ENCODE measurements around the gene GPNMB.
A peak's percentile ranks its signal among the peaks of the same experiment; 100 is the strongest.

GPNMB gene

GRCh38 chr7:23232966-23233365 is 13.6 kb upstream of the GPNMB start:
- no peak for DNase-seq

GRCh38 chr7:23234569-23235296 is 11.8 kb upstream of the GPNMB start:
- no peak for DNase-seq

DNA sequence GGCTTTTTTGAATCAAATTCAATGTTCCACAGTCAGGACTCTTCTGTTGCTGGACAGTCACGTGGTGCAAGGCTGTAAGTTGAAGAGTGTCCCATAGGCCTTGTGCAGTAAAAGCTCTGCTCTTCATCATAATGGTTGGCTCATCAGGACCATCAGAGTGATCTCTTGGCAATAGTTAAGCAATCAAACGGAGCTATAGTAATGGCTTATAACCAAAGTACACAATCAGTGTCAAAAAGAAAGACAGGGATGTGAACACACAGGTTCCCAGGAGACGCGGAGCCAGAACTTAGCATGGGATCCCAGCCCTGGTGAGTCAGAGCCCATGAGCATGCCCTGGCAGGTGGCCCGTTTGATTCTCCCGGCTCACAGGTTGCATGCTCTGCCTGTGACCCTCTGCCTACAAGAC is 10.8 kb upstream of the GPNMB start:
- DNase-seq: no peak

- no peak for DNase-seq
Observed at GRCh38 chr7:23237000-23237399, 9.6 kb upstream of the GPNMB start.

DNA sequence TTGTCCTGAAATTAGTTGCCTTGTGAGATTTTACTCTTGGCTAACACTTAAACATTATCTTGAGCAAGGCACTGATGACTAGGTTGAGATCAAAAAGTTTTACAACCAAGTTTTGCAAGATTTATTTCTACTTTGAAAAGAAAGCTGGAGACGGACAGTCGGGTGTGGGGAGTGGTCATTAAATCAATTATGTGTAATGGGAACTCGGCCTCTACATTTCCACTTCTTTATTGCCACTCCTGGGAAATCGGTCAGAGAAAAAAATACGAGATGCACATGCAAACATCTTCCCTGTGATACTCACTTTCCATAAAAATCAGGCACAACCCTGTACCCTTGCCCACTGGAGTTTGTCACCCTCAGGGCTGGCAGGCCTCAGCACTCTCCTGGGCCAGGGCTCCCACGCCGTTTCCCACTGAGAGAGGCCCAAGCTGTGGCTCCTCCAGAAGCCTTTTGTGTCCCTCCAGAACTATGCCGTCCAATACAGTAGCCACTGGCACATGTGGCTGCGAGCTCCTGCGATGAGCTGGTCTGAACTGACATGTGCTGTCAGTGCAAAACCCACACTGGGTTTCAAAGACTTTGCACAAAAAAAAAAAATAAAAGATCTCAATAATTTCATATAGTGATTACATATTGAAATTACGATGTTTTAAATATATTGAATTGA is 7.5 kb upstream of the GPNMB start:
- DNase-seq: no peak

GRCh38 chr7:23239698-23240097 is 6.9 kb upstream of the GPNMB start:
- no peak for DNase-seq

DNA sequence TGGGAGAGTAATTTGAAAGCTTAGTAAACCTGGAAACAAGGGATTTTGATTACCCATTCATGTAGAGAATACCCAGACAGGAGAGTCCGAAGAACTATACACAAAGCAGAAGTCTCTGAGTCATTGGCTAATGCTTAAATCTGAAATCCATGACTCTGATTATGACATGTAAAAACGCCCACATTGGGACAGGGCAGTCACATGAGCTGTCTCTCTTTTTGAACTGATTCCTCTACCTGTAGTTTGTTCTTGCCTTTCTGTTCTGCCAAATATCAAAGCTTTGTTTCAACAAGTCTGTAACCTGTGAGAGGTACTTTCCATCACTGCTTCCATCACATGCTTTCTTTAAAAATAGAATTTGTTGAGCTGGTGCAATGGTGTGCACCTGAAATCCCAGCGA is 4.3 kb upstream of the GPNMB start:
- no peak for DNase-seq

GRCh38 chr7:23242935-23243334 is 3.6 kb upstream of the GPNMB start:
- no peak for DNase-seq

- no peak for DNase-seq
Observed at GRCh38 chr7:23247046-23247602, 549 bp downstream of the GPNMB start.

GRCh38 chr7:23247603-23248335 is 1.2 kb downstream of the GPNMB start:
- no peak for DNase-seq

- DNase-seq: no peak
Observed at GRCh38 chr7:23249486-23249885, 2.9 kb downstream of the GPNMB start.

- DNase-seq: no peak
Observed at GRCh38 chr7:23254051-23254681, 7.6 kb downstream of the GPNMB start.

- no peak for DNase-seq
Observed at GRCh38 chr7:23256731-23257130, 10.2 kb downstream of the GPNMB start.

GRCh38 chr7:23260371-23260770 is 13.8 kb downstream of the GPNMB start:
- DNase-seq: no peak

DNA sequence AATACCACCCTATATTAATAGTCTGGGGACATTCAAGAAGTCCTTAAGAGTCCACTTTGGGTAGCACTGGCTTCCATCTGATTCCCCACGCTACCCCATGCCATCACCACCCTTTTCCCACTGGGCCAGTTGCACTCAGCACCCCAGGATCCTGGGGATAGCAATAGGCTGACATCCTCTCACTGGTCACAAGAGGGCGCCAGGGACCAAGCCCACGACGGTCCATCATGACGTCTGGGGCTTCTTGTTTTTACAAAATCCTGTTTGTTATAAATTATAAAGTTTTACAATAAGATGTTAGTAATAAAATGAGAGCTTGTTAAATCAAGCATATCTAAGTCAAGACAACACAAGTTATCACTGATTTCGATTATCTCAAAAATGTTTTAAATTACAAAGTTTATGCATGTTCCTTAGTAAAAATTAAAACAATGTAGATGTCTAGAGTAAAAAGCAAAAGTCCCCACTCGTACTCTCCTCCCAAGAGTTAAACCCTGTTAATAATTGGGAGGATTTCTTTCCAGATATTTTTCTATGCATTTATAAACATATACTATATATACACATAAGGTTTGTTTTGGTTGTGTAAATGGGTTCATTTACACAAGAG is 15.4 kb downstream of the GPNMB start:
- peak; percentile 75 to 80 for DNase-seq

GRCh38 chr7:23264916-23265458 is 18.4 kb downstream of the GPNMB start:
- no peak for DNase-seq

GRCh38 chr7:23266918-23267317 is 20.3 kb downstream of the GPNMB start:
- DNase-seq: no peak

DNA sequence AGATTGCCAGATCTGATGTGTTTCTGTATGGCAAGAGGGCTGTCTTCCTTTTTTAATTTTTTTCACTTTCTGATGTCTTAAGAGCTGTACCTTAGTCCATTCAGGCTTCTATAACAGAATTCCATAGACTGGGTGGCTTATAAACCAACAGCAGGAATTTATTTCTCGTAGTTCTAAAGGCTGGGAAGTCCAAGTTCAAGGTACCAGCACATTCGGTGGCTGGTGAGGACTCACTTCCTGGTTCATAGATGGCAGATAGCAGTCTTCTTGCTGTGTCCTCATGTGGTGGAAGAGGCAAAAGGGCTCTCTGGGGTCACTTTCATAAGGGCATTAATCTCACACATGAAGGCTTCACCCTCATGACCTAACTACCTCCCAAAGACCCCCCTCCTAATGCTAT is 20.8 kb downstream of the GPNMB start:
- no peak for DNase-seq

DNA sequence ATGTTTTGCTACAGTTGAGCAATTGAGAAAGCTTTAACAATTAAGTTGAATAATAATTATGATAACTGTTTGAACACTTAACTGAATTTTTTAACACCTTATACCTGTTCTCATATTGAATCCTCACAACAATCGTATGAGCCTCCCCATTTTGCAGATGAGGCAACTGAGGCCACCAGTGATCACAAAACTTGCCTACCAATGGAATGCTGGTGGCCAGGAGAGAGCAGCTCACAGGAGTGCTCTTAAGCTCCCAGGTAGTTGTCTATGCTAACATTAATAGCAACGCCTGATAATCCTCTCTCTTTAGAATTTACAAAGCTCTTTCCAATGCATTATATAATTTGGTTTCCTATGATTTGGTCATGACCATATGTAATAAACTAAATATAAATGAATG is 21.6 kb downstream of the GPNMB start:
- DNase-seq: no peak

DNA sequence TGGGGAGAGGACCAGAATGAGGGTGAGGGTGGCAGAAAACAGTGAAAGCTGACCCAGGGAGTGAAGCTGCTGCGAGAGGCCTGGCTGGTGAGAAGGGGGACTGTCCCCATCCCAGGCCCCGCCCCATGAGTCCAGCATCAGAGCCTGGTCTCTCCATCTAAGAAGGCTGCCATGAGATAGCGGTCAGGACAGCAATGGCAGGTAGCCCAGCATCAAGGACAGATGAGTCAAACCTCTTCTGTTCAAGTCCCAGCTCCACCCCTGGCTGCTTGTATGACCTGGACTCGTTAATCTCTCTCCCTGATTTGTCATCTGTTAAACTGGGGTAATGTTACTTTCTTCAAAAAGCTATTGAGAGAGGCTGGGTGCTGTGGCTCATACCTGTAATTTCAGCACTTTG is 22.2 kb downstream of the GPNMB start:
- DNase-seq: no peak

DNA sequence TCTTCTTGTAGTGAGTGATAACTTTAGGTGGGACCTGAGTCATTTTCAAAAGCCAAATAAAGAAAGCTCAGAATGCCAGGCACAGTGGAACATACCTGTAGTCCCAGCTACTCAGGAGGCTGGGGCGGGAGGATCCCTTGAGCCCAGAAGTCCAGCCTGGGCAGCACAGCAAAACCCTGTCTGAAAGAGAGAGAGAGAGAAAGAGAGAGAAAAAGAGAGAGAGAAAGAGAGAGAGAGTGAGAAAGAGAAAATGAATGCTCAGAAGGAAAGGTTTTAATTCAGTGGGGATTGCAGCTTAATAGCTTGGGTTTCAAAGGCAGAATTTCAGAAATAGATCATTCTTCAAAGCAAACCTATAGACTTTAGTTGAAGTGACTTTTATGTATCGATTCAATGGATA is 25.7 kb downstream of the GPNMB start:
- DNase-seq: no peak

- DNase-seq: peak; percentile 97
Observed at GRCh38 chr7:23273141-23273599, 26.6 kb downstream of the GPNMB start.

Measured in NCI-H2081 (cell line).